ENCODE results near the gene ALB.
"Not testable (repeated sequence)": the region's sequence is repeated elsewhere in the genome, so short reads cannot be mapped to it uniquely, and the experiment has no call there.

ALB gene

GRCh38 chr4:73404042-73404441, at the start of gene ALB:
Gene ALB (plus strand): TSS chr4:73404287. CDS start chr4:73404328, 41 bp downstream.
- no peak for DNase-seq

GRCh38 chr4:73357174-73357573, 46.9 kb upstream of the ALB start:
- intact Hi-C loops (cut with DNase I; ENCODE audit: low total_unique reads); H3K4me1 ChIP-seq; DNase-seq; H3K36me3 ChIP-seq; H3K27ac ChIP-seq; H3K27me3 ChIP-seq; H3K4me3 ChIP-seq: not testable (repeated sequence)
- H3K9me3 ChIP-seq: peaks cover 0 to 13% (median 11%) of the 10 kb centered on the region in 3 donors

More at GRCh38 chr4:73404042-73404441, at the start of gene ALB:
- Histone ChIP-seq H3K36me3 (no peaks in the 10 kb centered on the region), H3K27me3 (no peaks in the 10 kb centered on the region), H3K4me1 (no peaks in the 10 kb centered on the region), H3K4me3 (no peak within 1 kb of the TSS), H3K9me3 (no peaks in the 10 kb centered on the region), H3K27ac (no peak within 1 kb of the TSS)
- intact Hi-C loops (cut with DNase I; ENCODE audit: low total_unique reads): no loop called here
- TF ChIP-seq CTCF (IDR thresholded peaks at IDR 0.05): no peak

- intact Hi-C loops (cut with DNase I; ENCODE audit: low total_unique reads); H3K36me3 ChIP-seq; H3K27me3 ChIP-seq; H3K4me3 ChIP-seq; DNase-seq; H3K27ac ChIP-seq; H3K9me3 ChIP-seq; H3K4me1 ChIP-seq: not testable (repeated sequence)
These were observed 34.4 kb upstream of the ALB start for GRCh38 chr4:73369506-73370199.

- intact Hi-C loops (cut with DNase I; ENCODE audit: low total_unique reads): no loop called here
- Histone ChIP-seq H3K9me3 (no peaks in the 10 kb centered on the region), H3K27ac (no peak overlapping the region), H3K36me3 (no peaks in the 10 kb centered on the region), H3K4me3 (no peak overlapping the region), H3K27me3 (no peaks in the 10 kb centered on the region), H3K4me1 (no peaks in the 10 kb centered on the region)
- DNase-seq: no peak
- TF ChIP-seq CTCF (IDR thresholded peaks at IDR 0.05): no peak
These were observed 28.8 kb upstream of the ALB start for GRCh38 chr4:73375328-73375741.

- Histone ChIP-seq H3K27me3 (no peaks in the 10 kb centered on the region), H3K9me3 (no peaks in the 10 kb centered on the region), H3K4me1 (no peaks in the 10 kb centered on the region), H3K4me3 (no peak overlapping the region), H3K36me3 (no peaks in the 10 kb centered on the region), H3K27ac (no peak overlapping the region)
- no peak for DNase-seq
- TF ChIP-seq CTCF (IDR thresholded peaks at IDR 0.05): no peak
- intact Hi-C loops (cut with DNase I; ENCODE audit: low total_unique reads): no loop called here
These were observed 27.8 kb upstream of the ALB start for GRCh38 chr4:73376251-73376650.

GRCh38 chr4:73376976-73377375, 27.1 kb upstream of the ALB start:
- H3K4me1 ChIP-seq: no peaks in the 10 kb centered on the region
- TF ChIP-seq CTCF (IDR thresholded peaks at IDR 0.05): no peak
- intact Hi-C loops (cut with DNase I; ENCODE audit: low total_unique reads): no loop called here

GRCh38 chr4:73378887-73379286, 25.2 kb upstream of the ALB start:
- no peaks in the 10 kb centered on the region for H3K9me3 ChIP-seq
- H3K36me3 ChIP-seq: no peaks in the 10 kb centered on the region
- DNase-seq: no peak
- no peak overlapping the region for H3K27ac ChIP-seq
- no peaks in the 10 kb centered on the region for H3K4me1 ChIP-seq
- no peak overlapping the region for H3K4me3 ChIP-seq
- no peak for TF ChIP-seq CTCF (IDR thresholded peaks at IDR 0.05)
- no peaks in the 10 kb centered on the region for H3K27me3 ChIP-seq
- intact Hi-C loops (cut with DNase I; ENCODE audit: low total_unique reads): no loop called here

More at GRCh38 chr4:73376976-73377375, 27.1 kb upstream of the ALB start:
- no peak for DNase-seq
- H3K36me3 ChIP-seq: no peaks in the 10 kb centered on the region
- no peak overlapping the region for H3K27ac ChIP-seq
- no peaks in the 10 kb centered on the region for H3K9me3 ChIP-seq
- H3K27me3 ChIP-seq: no peaks in the 10 kb centered on the region
- H3K4me3 ChIP-seq: no peak overlapping the region
